GM21367 (cell line): ENCODE data around the gene MED31.
"Not testable (repeated sequence)": the region's sequence is repeated elsewhere in the genome, so short reads cannot be mapped to it uniquely, and the experiment has no call there.

Source experiments
- ATAC-seq: cut with Tn5 transposase; IDR thresholded peaks from one replicate; pipeline ENCODE4 v1.9.1; 2021; ENCODE audit not compliant: unreplicated experiment

MED31 gene

DNA sequence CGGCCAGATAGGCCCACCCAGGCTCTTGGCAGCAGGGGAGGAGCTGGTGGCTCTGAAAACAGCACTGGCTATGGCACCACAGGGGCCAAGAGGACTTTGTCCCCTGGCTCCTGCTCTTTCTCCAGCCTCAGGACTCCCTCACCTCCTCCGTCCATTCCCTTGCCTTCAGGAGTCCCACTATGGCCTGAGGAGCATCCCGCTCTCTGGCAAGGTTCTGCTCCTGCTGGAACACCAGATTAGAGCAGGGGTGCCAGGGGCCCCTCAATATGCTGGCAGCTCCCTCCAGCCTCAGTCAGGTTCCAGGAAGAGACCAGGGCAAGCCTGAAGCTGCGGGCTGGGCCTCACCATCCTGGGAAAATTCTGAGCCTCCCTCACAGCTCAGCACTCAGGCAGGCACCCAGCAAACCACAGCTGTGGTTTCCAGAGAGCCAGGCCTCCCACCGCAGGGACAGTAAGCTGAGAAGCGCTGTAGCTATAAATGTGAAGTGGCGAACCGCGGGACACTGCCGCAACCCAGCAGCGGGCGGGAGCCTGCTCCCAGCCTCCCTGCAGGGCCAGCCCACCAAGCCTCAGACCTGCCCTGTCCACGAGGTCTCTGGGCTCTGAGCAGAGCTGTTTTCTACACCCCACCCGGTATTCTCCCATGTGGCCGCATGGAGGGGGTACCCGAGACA is 25.9 kb upstream of the MED31 start:
- ATAC-seq = no peak

DNA sequence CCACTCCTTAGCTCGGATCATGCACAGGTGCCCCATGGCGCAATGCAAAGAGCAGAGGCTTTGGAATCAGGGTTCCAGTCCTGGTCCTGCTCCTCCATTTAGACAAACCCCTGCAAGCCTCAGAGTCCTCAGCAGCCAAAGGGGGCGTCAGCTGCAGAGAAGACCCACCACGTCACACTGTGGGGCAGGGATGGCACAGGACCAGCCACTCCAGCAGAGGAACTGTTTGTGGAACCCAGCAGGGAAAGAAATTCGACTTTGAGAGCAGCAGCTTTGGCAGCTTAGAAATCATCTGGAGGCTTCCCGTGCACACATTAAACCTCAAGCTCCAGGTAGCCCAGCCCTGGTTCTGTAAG is 25.4 kb upstream of the MED31 start:
- no peak for ATAC-seq

DNA sequence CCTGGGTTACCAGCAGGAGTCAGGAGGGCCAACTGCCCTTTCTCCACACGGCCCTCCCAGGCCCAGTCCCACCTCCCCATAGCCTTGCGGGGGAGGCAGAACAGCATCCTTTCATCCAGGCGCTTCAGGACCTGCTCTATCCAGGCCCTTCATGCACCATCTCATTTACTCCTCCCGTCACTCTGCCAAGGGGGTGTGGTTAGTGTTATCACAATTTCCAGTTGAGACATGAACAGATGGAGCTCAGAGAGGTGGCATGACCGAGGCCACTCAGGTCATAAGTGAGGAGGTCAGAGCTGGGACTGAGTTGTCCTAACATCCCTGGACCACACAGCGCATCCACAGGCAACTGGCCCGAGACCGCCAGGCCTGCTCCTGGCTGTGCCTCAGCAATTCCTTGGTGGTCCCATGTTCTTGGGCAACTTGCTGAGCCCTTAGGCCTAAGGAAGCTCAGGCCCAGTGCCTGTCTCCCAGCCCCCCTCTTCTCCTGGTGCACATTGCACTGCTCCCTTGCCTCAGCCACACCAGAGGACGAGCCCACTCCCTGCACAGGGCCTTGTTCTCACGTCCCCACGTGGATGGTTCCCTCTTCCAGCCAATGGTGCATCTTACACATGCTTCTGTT is 23.9 kb upstream of the MED31 start:
- ATAC-seq = no peak

DNA sequence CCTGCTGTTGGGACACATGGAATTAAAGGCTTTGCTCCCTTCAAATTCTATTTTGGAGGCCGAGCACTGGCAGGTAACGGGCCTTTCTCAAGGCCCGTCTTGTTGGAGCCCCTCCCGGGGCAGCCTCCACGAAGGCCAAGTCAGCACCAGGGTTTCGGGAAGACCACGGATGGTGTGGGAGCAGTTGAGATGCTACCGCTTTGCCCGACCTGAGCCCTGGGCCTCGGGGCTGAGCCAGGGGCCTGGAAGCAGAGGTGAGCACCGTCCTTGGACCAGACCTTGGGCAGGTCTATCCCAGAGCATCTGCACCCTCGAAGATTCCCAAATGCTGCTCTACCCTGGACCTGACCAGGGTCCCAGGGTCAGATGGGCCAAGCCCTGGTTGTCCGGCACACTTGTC is 23.2 kb upstream of the MED31 start:
- ATAC-seq = no peak

DNA sequence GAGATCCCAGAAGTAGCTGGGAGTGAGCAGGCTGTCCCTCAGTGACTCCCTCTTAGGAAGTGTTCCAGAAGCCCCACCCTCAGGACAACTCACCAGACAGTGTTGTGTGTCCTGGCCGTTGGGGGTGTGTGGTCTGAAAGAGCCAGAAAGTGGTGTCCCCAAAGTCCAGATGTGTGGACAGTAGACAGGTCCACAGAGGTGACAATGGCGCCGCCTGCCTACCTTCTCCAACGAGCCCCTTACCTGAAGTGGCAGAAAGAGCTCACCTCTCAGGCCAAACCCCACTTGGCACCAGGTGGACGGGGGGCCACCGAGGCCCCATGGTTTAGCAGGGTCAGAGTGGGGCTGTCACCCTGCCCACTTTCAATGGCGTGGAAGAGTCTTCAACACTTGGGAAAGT is 20.0 kb upstream of the MED31 start:
- ATAC-seq = no peak

DNA sequence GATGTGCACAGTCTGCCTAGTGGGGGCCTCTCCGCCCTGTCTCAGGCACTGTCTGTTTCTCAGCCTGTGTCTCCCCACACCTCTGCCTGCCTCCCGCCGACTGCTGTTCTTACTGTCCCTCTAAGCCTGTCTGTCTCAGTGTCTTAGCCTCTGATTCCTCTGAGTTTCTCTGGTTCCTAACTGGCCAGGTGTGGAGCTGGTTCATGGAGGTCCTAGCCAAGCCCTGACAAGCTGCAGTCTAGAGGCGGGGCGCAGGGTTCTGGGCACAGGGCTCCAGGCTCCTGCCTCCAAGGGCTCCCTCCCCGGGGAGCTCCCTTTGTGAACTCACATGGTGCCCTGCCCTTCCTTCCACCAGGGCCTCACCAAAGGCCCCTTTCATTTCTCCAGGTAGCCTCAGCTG is 19.6 kb upstream of the MED31 start:
- no peak for ATAC-seq

DNA sequence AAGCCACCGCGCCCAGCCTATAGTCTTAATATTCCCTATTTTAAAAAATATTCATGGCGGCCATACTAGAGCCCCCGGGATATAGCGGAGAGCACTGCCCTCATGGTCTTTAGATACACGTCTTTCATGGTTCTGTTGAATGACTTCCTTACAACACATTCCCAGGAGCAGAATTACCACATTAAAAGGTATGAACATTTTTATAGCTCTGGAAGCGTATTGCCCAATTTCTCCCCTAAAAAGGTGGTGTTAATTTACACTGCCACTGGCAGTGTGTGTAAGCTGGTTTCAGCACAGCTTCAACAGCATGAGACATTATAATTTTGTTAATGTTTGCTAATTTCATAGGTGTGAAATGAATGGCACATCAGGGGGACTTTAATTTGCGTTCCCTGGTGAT is 19.2 kb upstream of the MED31 start:
- no peak for ATAC-seq

DNA sequence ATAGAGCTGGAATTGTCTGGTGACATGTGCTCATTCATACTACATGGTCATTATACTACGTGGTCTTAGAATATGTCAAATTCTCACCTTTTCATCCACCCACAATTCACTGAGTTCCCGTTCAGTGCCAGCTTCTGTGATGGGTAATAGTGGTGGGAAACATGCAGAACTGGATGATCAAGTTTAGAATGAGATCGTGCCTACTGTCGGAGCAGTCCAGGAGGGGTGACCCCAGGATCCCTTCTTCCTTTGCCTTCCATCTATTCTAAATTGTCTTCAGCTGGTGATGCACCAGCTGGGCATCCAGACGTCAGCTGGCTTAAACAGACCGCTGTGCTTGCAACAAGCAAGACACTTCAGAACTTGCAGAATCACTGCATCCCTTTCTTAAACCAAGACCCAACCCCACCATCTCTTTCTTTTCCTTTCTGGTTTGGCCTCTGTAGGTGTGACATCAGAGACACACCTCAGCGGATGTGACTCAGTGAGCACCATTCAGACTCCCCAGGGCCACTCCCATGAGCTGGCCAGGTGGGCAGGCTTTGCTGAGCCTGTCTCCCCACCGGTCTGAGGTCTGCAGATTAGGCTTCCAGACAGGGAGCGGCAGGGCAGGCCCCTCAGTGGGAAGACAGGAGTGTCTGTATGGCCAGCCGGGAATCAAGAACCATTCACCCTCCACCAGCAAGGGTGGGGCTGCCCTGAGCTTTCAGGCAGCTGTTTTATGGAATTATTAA is 18.2 kb upstream of the MED31 start:
- ATAC-seq = no peak

DNA sequence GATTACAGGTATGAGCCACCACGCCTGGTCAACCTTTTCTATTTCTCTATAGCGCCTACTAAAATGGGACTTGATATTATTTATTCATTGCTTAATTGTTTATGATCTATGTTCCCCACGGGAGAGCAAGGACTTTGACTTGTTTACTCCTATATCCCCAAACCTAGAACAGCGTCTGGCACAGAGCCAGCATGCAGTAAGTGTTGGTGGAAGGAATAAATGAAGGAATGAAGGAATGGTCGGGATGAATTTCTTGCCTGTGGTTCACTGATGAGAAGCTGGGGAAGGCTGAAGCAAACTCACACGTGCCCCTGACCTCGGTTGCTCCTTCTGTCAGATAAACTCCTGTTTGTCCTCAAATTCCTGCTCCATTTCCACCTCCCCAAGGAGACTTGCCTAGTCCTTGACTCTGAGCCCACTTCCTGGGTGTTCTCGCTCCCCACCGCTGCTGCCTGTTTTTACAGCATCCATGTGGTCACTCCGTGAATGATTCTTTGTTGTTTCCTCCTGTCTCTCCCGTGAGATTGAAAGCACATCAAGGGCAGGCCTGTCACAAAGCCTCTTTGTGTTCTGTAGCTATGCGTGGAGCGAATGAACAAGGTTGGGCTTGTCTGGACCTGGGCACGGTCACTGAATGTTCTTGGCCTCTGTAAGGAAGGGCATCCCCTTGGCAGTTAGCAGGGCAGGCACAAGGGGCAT is 17.5 kb upstream of the MED31 start:
- ATAC-seq = no peak

DNA sequence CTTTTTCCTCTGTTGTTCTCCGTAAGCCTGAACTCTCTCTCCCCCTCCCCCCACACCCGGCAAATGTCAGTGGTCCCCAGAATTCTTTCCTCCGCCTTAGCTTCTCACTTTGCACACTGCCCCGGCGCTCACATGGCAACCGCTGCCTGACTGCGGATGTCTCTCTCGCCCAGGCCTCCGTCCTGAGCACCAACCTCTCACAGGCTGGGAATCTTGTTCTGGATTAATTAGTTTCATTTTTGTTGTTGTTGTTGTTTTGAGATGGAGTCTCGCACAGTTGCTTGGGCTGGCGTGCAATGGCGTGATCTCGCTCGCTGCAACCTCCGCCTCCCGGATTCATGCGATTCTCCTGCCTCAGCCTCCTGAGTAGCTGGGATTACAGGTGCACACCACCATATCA is 16.8 kb upstream of the MED31 start:
- no peak for ATAC-seq

DNA sequence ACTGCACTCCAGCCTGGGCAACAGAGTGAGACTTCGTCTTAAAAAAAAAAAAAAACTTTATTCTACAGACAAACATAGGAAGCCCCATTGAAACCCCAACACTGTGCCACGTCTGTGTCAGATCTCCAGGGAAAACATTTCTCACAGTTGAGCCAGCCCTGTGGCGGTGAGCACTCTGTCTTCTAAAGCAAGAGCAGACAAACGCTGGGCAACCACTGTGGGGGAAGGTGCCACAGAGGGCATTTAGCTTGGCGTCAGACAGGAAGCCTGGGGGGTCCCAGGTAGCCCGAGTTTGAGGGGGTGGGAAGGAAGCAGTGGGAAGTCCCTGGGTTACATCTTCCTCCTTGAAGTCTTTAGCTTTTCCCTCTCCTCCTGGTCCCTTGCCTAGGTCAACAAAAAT is 16.1 kb upstream of the MED31 start:
- no peak for ATAC-seq

DNA sequence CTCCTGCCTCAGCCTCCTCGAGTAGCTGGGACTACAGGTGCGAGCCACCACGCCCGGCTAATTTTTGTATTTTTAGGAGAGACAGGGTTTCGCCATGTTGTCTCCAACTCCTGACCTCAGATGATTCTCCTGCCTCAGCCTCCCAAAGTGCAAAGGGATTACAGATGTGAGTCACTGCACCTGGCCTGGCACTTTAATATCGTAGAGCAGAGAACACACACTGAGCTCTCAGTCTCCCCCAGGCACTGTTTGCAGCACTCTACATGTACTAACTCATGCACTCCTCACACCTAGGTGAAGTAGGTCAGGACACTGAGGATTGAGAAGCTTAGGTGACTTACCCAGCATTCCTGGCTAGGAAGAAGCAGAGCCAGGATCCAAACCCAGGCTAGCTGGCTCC is 15.2 kb upstream of the MED31 start:
- no peak for ATAC-seq

DNA sequence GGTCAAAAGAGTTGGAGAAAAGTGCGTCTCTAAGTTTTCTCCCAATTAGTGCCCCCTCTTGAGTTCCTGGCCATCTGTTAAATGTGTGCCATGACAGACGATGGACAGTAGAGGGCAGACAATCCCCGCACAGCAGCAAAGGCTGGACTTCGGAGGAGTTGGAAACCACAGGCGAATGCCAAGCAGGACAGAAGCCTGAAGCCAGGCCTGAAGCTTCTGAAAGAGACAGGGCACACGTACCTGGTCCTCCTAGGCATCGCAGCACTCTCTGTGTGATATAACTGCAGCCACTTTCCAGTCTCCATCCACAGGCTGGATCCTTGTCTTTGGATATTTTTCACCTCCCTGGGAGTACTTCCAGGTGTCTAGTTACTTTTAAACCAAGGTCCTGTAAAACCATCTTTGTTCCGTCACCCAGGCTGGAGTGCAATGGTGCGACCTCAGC is 14.7 kb upstream of the MED31 start:
- no peak for ATAC-seq

DNA sequence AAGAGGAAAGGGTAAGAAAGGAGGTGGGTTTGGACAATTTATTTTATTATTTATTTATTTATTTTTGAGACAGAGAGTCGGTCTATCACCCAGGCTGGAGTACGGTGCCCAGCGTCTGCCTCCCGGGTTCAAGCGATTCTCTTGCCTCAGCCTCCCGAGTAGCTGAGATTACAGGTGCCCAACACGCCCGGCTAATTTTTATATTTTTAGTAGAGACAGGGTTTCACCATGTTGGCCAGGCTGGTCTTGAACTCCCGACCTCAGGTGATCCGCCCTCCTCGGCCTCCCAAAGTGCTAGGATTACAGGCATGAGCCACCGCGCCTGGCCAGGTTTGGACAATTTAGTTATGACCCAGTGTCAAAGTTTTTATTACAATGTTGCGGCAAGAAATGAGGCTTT is 11.8 kb upstream of the MED31 start:
- not testable (repeated sequence) for ATAC-seq

DNA sequence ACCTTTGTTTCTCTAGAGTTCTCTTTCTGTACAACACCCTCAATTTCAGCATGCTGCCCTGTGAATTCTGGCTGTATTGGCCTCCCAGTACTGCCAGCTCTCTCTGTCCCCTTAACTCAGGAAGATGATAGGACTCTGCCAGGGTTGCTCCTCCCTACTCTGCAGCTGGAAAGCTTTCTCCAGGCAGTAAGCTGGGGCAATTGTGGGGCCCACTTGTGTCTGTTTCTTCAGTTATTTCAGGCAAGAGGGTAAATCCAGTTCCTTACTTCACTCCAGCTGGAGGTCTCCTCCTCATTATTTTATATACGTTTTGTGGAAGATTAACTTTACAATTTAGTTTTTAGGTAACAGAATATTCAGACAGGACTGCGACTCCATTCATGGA is 10.1 kb upstream of the MED31 start:
- ATAC-seq = no peak

DNA sequence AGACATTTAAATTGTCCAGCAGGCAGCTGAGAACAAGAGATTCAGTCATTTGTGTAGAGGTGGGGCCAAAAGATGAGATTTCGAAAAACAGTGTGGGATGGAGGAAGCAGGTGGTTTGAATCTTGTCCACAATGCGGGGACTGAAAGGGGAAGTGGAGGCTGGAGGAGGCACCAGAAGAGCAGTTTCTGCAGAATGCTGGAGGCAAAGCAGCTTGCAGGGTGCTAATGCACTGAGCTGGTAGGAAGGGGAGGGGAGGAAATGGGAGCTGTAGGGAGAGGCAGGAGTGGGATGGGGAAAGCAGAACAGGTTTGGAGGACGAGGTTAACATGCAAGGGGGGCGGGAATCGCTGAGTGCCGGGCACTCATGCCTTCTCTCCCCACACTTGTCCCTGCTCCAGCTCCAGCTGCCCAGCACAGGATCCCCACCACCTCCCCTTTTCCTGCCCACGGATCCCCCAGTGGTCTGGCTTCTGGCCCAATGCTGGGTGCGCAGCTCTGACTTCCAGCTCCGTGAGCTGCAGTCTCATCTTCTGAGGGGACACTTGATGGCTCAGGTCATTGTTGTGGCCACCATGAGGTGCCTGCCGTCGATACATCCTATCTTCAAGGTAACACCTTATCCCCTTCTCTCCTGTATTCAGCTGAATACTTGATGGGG is 9.5 kb upstream of the MED31 start:
- no peak for ATAC-seq

DNA sequence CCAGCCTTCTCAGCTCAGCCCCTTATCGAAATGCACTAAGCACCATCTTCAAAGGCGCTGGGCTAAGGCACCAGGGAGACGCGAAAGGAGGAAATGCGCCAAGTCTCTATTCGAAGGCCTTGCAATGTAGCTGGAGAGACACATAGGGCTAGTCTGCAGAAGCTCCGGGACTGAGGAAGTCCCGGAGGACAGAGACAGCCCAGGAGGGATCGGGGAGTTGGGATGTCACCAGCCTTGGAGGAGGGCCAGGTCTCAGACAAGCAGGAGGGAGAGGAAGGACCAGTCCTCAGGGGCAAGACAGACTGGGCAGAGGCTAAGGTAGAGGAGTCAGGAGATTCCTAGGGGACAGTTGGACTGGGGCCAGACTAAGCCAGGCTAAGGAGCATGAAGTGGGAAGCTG is 8.7 kb upstream of the MED31 start:
- ATAC-seq = no peak

DNA sequence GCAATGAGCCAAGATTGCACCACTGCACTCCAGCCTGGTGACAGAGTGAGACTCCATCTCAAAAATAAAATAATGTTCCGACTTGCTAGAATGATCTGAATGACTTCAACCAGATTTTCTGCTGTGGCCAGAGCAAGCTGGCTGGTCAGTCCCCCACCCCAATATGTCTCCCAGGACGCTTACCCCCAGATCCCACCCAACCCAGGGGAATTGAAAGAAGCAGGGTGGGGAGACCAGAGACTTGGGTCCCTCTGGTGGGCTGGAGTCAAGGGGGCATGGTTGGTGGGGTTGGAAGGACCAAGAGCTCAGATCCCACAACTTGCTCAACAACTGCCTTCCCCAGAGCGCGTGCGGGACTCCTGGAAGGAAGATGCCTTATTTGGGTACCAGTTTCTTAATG is 7.0 kb upstream of the MED31 start:
- not testable (repeated sequence) for ATAC-seq

DNA sequence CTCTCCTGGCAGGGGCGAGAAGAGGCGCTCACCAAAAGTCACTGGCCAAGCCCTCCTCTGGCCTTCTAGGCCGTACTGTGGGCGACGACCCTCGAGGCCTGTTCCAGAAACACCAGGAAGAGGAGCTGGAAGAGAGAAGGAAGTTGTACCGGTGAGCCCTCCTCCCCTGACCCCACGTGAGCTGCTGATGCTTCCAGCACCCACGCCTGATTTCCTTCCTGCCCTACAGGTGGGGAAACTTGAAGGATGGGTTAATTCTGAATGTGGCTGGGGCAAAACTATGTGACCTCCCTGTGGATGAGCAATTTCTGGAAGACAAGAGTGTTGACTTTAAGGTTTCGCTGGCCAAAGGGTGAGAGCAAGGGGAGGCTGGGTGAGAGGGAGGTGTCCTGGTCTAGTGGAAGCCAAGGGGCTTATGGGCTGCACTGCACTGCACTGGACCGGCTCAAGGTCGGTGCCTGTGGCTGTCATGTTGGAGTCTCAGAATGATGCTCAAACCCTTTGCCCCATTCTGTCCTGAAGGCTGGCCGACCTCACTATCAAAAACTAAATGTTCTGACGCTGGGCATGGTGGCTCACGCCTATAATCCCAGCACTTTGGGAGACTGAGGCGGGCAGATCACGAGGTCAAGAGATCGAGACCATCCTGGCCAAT is 6.4 kb upstream of the MED31 start:
- no peak for ATAC-seq

DNA sequence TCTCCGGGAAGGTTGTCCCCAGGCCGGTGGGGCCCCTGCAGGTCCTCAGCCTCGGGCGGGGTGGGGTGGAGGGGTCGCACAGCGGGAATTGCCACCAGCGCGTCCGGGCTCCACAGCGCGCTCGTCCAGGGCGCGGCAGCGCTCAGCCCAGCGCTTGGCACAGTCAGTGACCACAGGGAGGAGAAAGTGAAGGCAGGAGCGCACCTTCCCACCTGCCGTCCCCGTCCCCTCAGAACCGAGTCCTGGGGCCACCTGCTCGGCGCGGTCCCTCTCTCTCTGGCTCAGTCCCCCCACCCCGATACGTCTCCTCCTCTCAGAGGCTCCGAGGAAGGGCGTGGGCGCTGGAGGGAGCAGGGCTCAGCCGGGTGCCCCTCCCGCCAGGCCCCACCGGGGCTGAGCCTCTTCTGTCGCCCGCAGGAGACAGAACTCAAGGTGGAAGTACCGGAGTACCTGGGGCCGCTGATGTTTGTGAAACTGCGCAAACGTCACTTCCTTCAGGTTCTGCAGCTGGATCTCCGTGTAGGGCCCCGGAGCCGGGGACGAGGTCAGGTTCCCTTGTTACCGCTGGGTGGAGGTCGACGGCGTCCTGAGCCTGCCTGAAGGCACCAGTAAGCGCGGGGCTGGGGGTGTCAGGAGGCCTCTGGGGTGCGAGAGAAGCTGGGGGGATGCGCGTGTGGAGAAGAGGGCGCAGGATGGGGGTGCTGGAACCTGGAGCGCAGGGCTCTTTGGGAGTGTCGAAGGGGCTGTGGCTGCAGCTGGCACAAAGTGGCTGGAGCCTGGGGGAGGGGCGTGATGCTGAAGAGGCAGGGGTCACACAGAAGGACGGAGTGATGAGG is 5.6 kb upstream of the MED31 start:
- ATAC-seq = not testable (repeated sequence)
